ENCODE measurements around the gene NUDCD3.

DNA sequence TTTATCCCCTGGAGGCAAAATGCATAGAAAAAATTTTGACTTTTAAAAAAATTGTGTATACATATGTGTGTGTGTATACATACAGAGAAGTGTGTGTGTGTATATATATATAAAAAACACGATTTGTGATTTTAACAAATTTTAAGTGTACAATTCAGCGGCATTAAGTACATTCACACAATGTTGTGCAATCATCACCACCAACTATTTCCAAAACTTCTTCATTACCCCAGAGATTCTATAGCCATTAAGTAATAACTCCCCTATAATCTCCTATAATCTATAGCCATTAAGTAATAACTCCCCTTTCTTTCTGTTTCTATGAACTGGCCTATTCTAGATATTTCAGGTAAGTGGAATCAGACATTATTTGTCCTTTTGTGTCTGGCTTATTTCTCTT lies 144.4 kb downstream of the NUDCD3 start:
- TF ChIP-seq BHLHE40 (IDR thresholded peaks at IDR 0.05; ENCODE audit: borderline replicate concordance) (no peak), FOXK2 (IDR thresholded peaks at IDR 0.05) (no peak), FOXM1 (IDR thresholded peaks at IDR 0.05; ENCODE audit: borderline replicate concordance) (no peak), ZNF384 (IDR thresholded peaks at IDR 0.05) (no peak), NFRKB (IDR thresholded peaks at IDR 0.05) (no peak), TARDBP (IDR thresholded peaks at IDR 0.05) (no peak), ARNT (IDR thresholded peaks at IDR 0.05) (no peak), SUZ12 (IDR thresholded peaks at IDR 0.05) (no peak), ELF4 (IDR thresholded peaks at IDR 0.05) (no peak), HDGF (IDR thresholded peaks at IDR 0.05; ENCODE audit: borderline replicate concordance) (no peak), LEF1 (IDR thresholded peaks at IDR 0.05; ENCODE audit: borderline replicate concordance) (no peak), L3MBTL2 (conservative IDR thresholded peaks at IDR 0.05) (no peak), CTBP1 (IDR thresholded peaks at IDR 0.05; ENCODE audit: borderline replicate concordance) (no peak), FOXA1 (IDR thresholded peaks at IDR 0.05) (no peak)

All from HEK293T (cell line).